ENCODE results near the gene SDK1. TPM values are rescaled to one million over a fixed set of nuclear protein-coding genes. Genes with fewer than 3 reads are reported as not detected.
A peak's percentile ranks its signal among the peaks of the same experiment; 100 is the strongest.

Gene SDK1
- total RNA-seq, 1 donor from 2014 or later = 37.6 TPM

- DNase-seq (ENCODE audit: low spot score, unreplicated experiment) = no peak
Measured at GRCh38 chr7:4286351-4286750, 985.3 kb downstream of the SDK1 start.

GRCh38 chr7:4288791-4289394, 987.8 kb downstream of the SDK1 start:
- Mint-ChIP-seq H3K9me3 (ENCODE audit: low read depth) (peaks cover 38% of the 10 kb centered on the region), H3K4me3 (ENCODE audit: low read depth) (no peak overlapping the region), H3K36me3 (ENCODE audit: insufficient read depth) (no peaks in the 10 kb centered on the region), H3K27me3 (no peaks in the 10 kb centered on the region), H3K27ac (no peak overlapping the region), H3K4me1 (ENCODE audit: low read depth) (peaks cover 4% of the 10 kb centered on the region)
- DNase-seq (ENCODE audit: low spot score, unreplicated experiment) = no peak
- TF ChIP-seq CTCF (IDR thresholded peaks at IDR 0.05; ENCODE audit: unreplicated experiment) = no peak

More at GRCh38 chr7:4286351-4286750, 985.3 kb downstream of the SDK1 start:
- H3K4me3 Mint-ChIP-seq (ENCODE audit: low read depth) = no peak overlapping the region
- TF ChIP-seq CTCF (IDR thresholded peaks at IDR 0.05; ENCODE audit: unreplicated experiment) = peak; percentile 11
- peaks cover 25% of the 10 kb centered on the region for H3K9me3 Mint-ChIP-seq (ENCODE audit: low read depth)
- no peaks in the 10 kb centered on the region for H3K27me3 Mint-ChIP-seq
- no peaks in the 10 kb centered on the region for H3K36me3 Mint-ChIP-seq (ENCODE audit: insufficient read depth)
- H3K4me1 Mint-ChIP-seq (ENCODE audit: low read depth) = peaks cover 4% of the 10 kb centered on the region
- H3K27ac Mint-ChIP-seq = no peak overlapping the region

- H3K27ac Mint-ChIP-seq = no peak overlapping the region
- no peak for DNase-seq (ENCODE audit: low spot score, unreplicated experiment)
- peaks cover 3% of the 10 kb centered on the region for H3K27me3 Mint-ChIP-seq
- H3K4me3 Mint-ChIP-seq (ENCODE audit: low read depth) = no peak overlapping the region
- H3K9me3 Mint-ChIP-seq (ENCODE audit: low read depth) = peaks cover 20% of the 10 kb centered on the region
- TF ChIP-seq CTCF (IDR thresholded peaks at IDR 0.05; ENCODE audit: unreplicated experiment) = no peak
- no peaks in the 10 kb centered on the region for H3K36me3 Mint-ChIP-seq (ENCODE audit: insufficient read depth)
- H3K4me1 Mint-ChIP-seq (ENCODE audit: low read depth) = no peaks in the 10 kb centered on the region
Measured at GRCh38 chr7:4297165-4297917, 996.3 kb downstream of the SDK1 start.

- DNase-seq (ENCODE audit: low spot score, unreplicated experiment) = no peak
- Mint-ChIP-seq H3K4me1 (ENCODE audit: low read depth) (no peaks in the 10 kb centered on the region), H3K4me3 (ENCODE audit: low read depth) (no peak overlapping the region), H3K9me3 (ENCODE audit: low read depth) (peaks cover 20% of the 10 kb centered on the region), H3K27me3 (peaks cover 3% of the 10 kb centered on the region), H3K27ac (no peak overlapping the region), H3K36me3 (ENCODE audit: insufficient read depth) (no peaks in the 10 kb centered on the region)
- TF ChIP-seq CTCF (IDR thresholded peaks at IDR 0.05; ENCODE audit: unreplicated experiment) = no peak
Measured at GRCh38 chr7:4297918-4298219, 996.8 kb downstream of the SDK1 start.

GRCh38 chr7:4299431-4299830, 998.4 kb downstream of the SDK1 start:
- Mint-ChIP-seq H3K36me3 (ENCODE audit: insufficient read depth) (no peaks in the 10 kb centered on the region), H3K27ac (no peak overlapping the region), H3K27me3 (peaks cover 3% of the 10 kb centered on the region), H3K9me3 (ENCODE audit: low read depth) (peaks cover 10% of the 10 kb centered on the region), H3K4me3 (ENCODE audit: low read depth) (no peak overlapping the region), H3K4me1 (ENCODE audit: low read depth) (no peaks in the 10 kb centered on the region)
- no peak for TF ChIP-seq CTCF (IDR thresholded peaks at IDR 0.05; ENCODE audit: unreplicated experiment)
- DNase-seq (ENCODE audit: low spot score, unreplicated experiment) = no peak
